HEK293 (cell line): ENCODE data around the gene APOL3.
"Not testable (repeated sequence)": the region's sequence is repeated elsewhere in the genome, so short reads cannot be mapped to it uniquely, and the experiment has no call there.

Experiments
- CTCF ChIA-PET: fragments of 350-600 bp; formaldehyde crosslinking; extraction: SDS; loops from one replicate; lab custom pipeline; 2021; ENCODE audit warnings: antibody characterized with exemption; lab: Yijun Ruan, JAX
- POLR2A ChIA-PET: fragments of 300-600 bp; formaldehyde crosslinking; extraction: SDS; loops from one replicate; lab custom pipeline; 2020; ENCODE audit warnings: antibody characterized with exemption, inconsistent platforms; lab: Yijun Ruan, JAX
- H3K27ac ChIP-seq: fragments of 200-500 bp; sonication (Bioruptor generic); 2 replicates; pipeline ENCODE4 v1.5.1; 2014; ENCODE audit warnings: low read depth, low read length, control low read depth, inconsistent platforms; ENCODE audit errors: extremely low read depth
- H3K36me3 ChIP-seq, 2 experiments: fragments of 200-500 bp in 1 of 2; sonication (Bioruptor generic) in 1 of 2; 1 replicate in 1 of 2; 2 replicates in 1 of 2; pipeline ENCODE4 v1.5.1; 2014 to 2017; ENCODE audit warnings: inconsistent platforms in 2 of 2, low read length in 2 of 2; ENCODE audit not compliant: control insufficient read depth in 2 of 2, insufficient read depth in 1 of 2
- H3K4me1 ChIP-seq: fragments of 200-500 bp; sonication (Bioruptor generic); 2 replicates; pipeline ENCODE4 v1.5.1; 2014; ENCODE audit warnings: mild to moderate bottlenecking, low read length, inconsistent platforms; ENCODE audit not compliant: control insufficient read depth, insufficient read depth
- H3K4me3 ChIP-seq: 2 replicates; pipeline ENCODE4 v1.5.1; 2011; ENCODE audit warnings: low read depth, mild to moderate bottlenecking, control low read depth, low read length, moderate library complexity
- H3K9me3 ChIP-seq: fragments of 200-500 bp; sonication (Bioruptor generic); 2 replicates; pipeline ENCODE4 v1.5.1; 2014; ENCODE audit warnings: low read depth, low read length, inconsistent platforms; ENCODE audit not compliant: control insufficient read depth, insufficient read depth
- KLF1 ChIP-seq: fragments of 450-650 bp; formaldehyde crosslinking; IDR thresholded peaks from 2 replicates; pipeline ENCODE4 v1.5.1; 2016; ENCODE audit warnings: missing biosample characterization, missing genetic modification characterization
- MYNN ChIP-seq: fragments of 450-650 bp; formaldehyde crosslinking; IDR thresholded peaks from 2 replicates; pipeline ENCODE4 v1.5.1; 2016; ENCODE audit warnings: missing biosample characterization, missing genetic modification characterization, borderline replicate concordance
- SCRT1 ChIP-seq: fragments of 450-650 bp; formaldehyde crosslinking; IDR thresholded peaks from 2 replicates; pipeline ENCODE4 v1.5.1; 2016; ENCODE audit warnings: missing biosample characterization, missing genetic modification characterization, borderline replicate concordance
- SCRT2 ChIP-seq: fragments of 450-650 bp; formaldehyde crosslinking; IDR thresholded peaks from 2 replicates; pipeline ENCODE4 v1.5.1; 2016; ENCODE audit warnings: missing biosample characterization, missing genetic modification characterization
- SP2 ChIP-seq: fragments of 450-650 bp; formaldehyde crosslinking; IDR thresholded peaks from 2 replicates; pipeline ENCODE4 v1.5.1; 2016; ENCODE audit warnings: missing biosample characterization, missing genetic modification characterization
- ZBTB17 ChIP-seq: fragments of 450-650 bp; formaldehyde crosslinking; IDR thresholded peaks from 2 replicates; pipeline ENCODE4 v1.5.1; 2016; ENCODE audit warnings: missing biosample characterization, missing genetic modification characterization
- ZBTB20 ChIP-seq: fragments of 450-650 bp; formaldehyde crosslinking; IDR thresholded peaks from 2 replicates; pipeline ENCODE4 v1.5.1; 2016; ENCODE audit warnings: missing biosample characterization, missing genetic modification characterization
- ZBTB21 ChIP-seq: fragments of 450-650 bp; formaldehyde crosslinking; IDR thresholded peaks from 2 replicates; pipeline ENCODE4 v1.5.1; 2017; ENCODE audit warnings: missing biosample characterization, missing genetic modification characterization
- ZNF133 ChIP-seq: fragments of 450-650 bp; formaldehyde crosslinking; IDR thresholded peaks from 2 replicates; pipeline ENCODE4 v1.5.1; 2016; ENCODE audit warnings: missing biosample characterization, missing genetic modification characterization
- ZNF138 ChIP-seq: fragments of 450-650 bp; formaldehyde crosslinking; IDR thresholded peaks from 2 replicates; pipeline ENCODE4 v1.5.1; 2016; ENCODE audit warnings: missing biosample characterization, missing genetic modification characterization, borderline replicate concordance
- ZNF155 ChIP-seq: fragments of 450-650 bp; formaldehyde crosslinking; IDR thresholded peaks from 2 replicates; pipeline ENCODE4 v1.5.1; 2016; ENCODE audit warnings: missing biosample characterization, missing genetic modification characterization
- ZNF169 ChIP-seq: fragments of 450-650 bp; formaldehyde crosslinking; IDR thresholded peaks from 2 replicates; pipeline ENCODE4 v1.5.1; 2016; ENCODE audit warnings: missing biosample characterization, missing genetic modification characterization
- ZNF280C ChIP-seq: fragments of 450-650 bp; formaldehyde crosslinking; IDR thresholded peaks from 2 replicates; pipeline ENCODE4 v1.5.1; 2016; ENCODE audit warnings: missing biosample characterization, missing genetic modification characterization
- ZNF311 ChIP-seq: fragments of 450-650 bp; formaldehyde crosslinking; IDR thresholded peaks from 2 replicates; pipeline ENCODE4 v1.5.1; 2017; ENCODE audit warnings: missing biosample characterization, missing genetic modification characterization, borderline replicate concordance
- ZNF335 ChIP-seq: fragments of 450-650 bp; formaldehyde crosslinking; conservative IDR thresholded peaks from 2 replicates; pipeline ENCODE4 v1.5.1; 2016; ENCODE audit warnings: missing biosample characterization, missing genetic modification characterization
- ZNF549 ChIP-seq: fragments of 450-650 bp; IDR thresholded peaks from 2 replicates; pipeline ENCODE4 v1.5.1; 2018; ENCODE audit warnings: missing biosample characterization, missing genetic modification characterization, mild to moderate bottlenecking, inconsistent platforms, moderate library complexity
- ZNF560 ChIP-seq: fragments of 450-650 bp; formaldehyde crosslinking; IDR thresholded peaks from 2 replicates; pipeline ENCODE4 v1.5.1; 2017; ENCODE audit warnings: missing biosample characterization, missing genetic modification characterization, borderline replicate concordance
- ZNF596 ChIP-seq: fragments of 450-650 bp; IDR thresholded peaks from 2 replicates; pipeline ENCODE4 v1.5.0; 2018; ENCODE audit warnings: missing biosample characterization, mild to moderate bottlenecking, missing genetic modification characterization, moderate library complexity
- ZNF692 ChIP-seq: fragments of 450-650 bp; formaldehyde crosslinking; IDR thresholded peaks from 2 replicates; pipeline ENCODE4 v1.5.1; 2016; ENCODE audit warnings: missing biosample characterization, missing genetic modification characterization
- ZSCAN4 ChIP-seq: fragments of 450-650 bp; formaldehyde crosslinking; IDR thresholded peaks from 2 replicates; pipeline ENCODE4 v1.5.1; 2017; ENCODE audit warnings: missing biosample characterization, missing genetic modification characterization

APOL3 gene

GRCh38 chr22:36123673-36124630, 36.6 kb downstream of the APOL3 start (continued):
- TF ChIP-seq ZNF280C (tag by site-specific recombination) (no peak), ZBTB21 (peak; percentile 92), SCRT2 (tag by site-specific recombination) (no peak), ZBTB17 (tag by site-specific recombination) (peak; percentile 91), ZNF138 (tag by site-specific recombination) (no peak), ZSCAN4 (tag by site-specific recombination) (no peak), ZNF133 (tag by site-specific recombination) (no peak), SCRT1 (no peak), ZNF155 (tag by site-specific recombination) (no peak), MYNN (tag by site-specific recombination) (no peak)

GRCh38 chr22:36120621-36121351, 39.8 kb downstream of the APOL3 start:
- POLR2A ChIA-PET, H3K4me3 ChIP-seq, H3K9me3 ChIP-seq, H3K36me3 ChIP-seq, H3K27ac ChIP-seq, H3K4me1 ChIP-seq: not testable (repeated sequence)
- peak; percentile 75 for TF ChIP-seq KLF1
- CTCF ChIA-PET: interaction anchor here (0.6 to 3.1 kb wide), 4 partner anchors 55 to 770 kb away, joined by 3 to 16 read pairs (median 5); no protein-coding TSS in a partner anchor

- POLR2A ChIA-PET: no interaction called here
- no peak for TF ChIP-seq ZNF692 (tag by site-specific recombination)
- no peak for TF ChIP-seq ZNF311
- no peak for TF ChIP-seq ZNF596 (tag by site-specific recombination)
- TF ChIP-seq ZBTB20: no peak
- TF ChIP-seq SP2 (tag by site-specific recombination): no peak
- TF ChIP-seq ZNF560 (tag by site-specific recombination): no peak
- TF ChIP-seq ZNF549 (tag by site-specific recombination): no peak
- TF ChIP-seq SCRT1: no peak
- no peak for TF ChIP-seq ZNF335 (tag by site-specific recombination)
- no peak for TF ChIP-seq ZNF169 (tag by site-specific recombination)
- TF ChIP-seq, all 188 proteins: peak for 0
- Histone ChIP-seq H3K36me3 (no peaks in the 10 kb centered on the region), H3K27ac (no peak overlapping the region), H3K4me3 (no peak overlapping the region), H3K4me1 (no peaks in the 10 kb centered on the region), H3K9me3 (no peaks in the 10 kb centered on the region)
- CTCF ChIA-PET: interaction anchor here (0.6 to 3.5 kb wide), 4 partner anchors 7 to 186 kb away, joined by 3 to 26 read pairs (median 9); no protein-coding TSS in a partner anchor
Measured at GRCh38 chr22:36117053-36117554, 43.5 kb downstream of the APOL3 start.
